Head of caudate nucleus (tissue), 42 donors: Measurements from ENCODE around the gene FBXW4.

ENCODE experiments used
- DNase-seq, 42 donors: peaks; one replicate each; pipeline versions ENCODE4 v3.0.0 to v3.0.0-alpha.2; 2020 to 2021; ENCODE audit warnings: mixed read lengths in 7 of 42
- intact Hi-C: fragments of 100-400 bp; cut with DNase I; formaldehyde crosslinking; loops from one replicate; pipeline ENCODE4 v1.15.0; 2022

FBXW4 gene, protein sequence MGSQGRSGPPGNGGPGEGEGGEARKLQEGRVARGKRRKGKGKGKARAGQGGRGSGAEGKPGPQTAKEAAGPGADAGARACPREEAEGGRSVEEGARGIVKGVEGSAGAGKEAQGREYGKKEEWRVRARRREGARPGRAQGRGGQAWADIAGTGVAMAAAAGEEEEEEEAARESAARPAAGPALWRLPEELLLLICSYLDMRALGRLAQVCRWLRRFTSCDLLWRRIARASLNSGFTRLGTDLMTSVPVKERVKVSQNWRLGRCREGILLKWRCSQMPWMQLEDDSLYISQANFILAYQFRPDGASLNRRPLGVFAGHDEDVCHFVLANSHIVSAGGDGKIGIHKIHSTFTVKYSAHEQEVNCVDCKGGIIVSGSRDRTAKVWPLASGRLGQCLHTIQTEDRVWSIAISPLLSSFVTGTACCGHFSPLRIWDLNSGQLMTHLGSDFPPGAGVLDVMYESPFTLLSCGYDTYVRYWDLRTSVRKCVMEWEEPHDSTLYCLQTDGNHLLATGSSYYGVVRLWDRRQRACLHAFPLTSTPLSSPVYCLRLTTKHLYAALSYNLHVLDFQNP

GRCh38 chr10:101694674-101695403 lies at the start of gene FBXW4:
FBXW4 (minus strand) TSS chr10:101695170; CDS start chr10:101695105, 65 bp downstream.
- intact Hi-C loops: loop anchor here (10.0 kb wide), 1 partner anchor 50 kb away; no protein-coding TSS in a partner anchor
- DNase-seq: peak in 41 of 42 donors; percentile 19 to 81 (median 66)

- intact Hi-C loops: no loop called here
- DNase-seq: no peak
These were observed 49.3 kb upstream of the FBXW4 start for GRCh38 chr10:101744267-101744666.

DNA sequence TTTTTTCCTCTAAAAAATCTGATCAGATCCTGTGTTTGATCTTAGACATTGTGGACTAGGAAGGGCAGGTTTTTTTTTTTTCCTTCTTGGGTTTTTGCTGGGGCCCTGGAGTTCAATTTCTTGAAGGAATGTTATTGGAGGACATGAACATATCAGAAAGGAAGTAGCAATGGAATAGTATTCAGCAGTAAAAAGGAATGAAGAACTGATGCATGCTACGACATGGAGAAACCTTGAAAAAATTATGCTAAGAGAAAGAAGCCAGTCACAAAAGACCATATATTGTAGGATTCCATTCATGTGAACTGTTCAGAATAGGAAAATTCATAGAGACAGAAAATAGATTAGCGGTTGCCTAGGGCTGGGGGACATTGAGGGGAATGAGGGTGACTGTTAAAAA lies 47.0 kb upstream of the FBXW4 start:
- no peak for DNase-seq
- intact Hi-C loops: no loop called here

DNA sequence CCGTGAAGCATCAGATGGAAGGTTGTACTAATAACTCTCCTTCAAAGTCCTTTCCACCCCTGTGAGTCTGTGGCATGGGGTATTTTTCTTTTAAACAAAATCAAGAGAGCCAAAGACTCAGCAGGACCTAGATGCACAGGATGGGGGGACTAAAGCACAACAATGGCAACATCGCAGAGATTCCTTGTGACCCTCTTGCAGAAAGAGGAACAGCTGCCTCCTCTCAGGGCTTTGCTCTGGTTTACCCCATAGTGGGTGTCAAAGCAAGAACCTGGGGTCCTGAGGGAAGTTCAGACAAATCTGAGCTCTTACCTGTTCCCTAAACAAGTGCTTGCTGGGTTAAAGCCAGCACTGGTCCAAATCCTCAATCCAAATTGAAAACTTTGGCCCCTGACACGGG lies 41.7 kb upstream of the FBXW4 start:
- intact Hi-C loops: no loop called here
- DNase-seq: no peak

DNA sequence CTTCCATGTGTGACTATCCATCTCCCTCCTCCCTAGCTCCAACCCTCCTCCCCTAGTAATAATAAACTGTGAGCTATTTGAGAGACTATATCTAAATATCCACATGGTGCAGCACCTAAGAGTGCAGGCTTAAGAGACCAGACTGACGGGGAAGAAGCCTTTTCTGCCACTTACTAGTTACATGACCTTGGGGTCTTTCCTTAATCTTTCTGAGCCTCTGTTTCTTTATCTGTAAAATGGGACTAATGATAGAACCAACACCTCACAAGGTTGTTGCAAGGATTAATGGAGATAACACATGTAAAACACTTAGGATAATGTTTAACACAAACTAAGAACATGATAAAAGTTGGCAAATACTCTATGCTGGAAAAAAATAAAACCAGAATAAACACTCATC lies 37.1 kb upstream of the FBXW4 start:
- no peak for DNase-seq
- intact Hi-C loops: no loop called here

GRCh38 chr10:101726115-101726387 lies 31.1 kb upstream of the FBXW4 start:
- intact Hi-C loops: no loop called here
- no peak for DNase-seq

- DNase-seq: no peak
- intact Hi-C loops: no loop called here
These were observed 30.5 kb upstream of the FBXW4 start for GRCh38 chr10:101725296-101726114.

GRCh38 chr10:101724446-101724845 lies 29.5 kb upstream of the FBXW4 start:
- intact Hi-C loops: no loop called here
- no peak for DNase-seq

DNA sequence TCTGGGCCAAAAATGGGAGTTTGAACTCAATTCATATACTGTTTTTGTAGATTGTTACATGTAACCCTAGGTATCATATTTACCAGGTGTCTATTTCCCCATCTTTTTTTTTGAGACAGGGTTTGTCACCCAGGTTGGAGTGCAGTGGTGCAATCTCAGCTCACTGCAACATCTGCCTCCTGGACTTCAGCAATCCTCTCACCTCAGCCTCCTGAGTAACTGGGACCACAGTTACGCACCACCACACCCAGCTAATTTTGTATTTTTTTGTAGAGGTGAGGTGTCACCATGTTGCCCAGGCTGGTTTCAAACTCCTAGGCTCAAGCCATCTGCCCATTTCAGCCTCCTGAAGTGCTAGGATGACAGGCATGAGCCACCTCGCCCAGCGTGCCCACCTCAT lies 28.2 kb upstream of the FBXW4 start:
- DNase-seq: no peak

GRCh38 chr10:101721806-101722205 lies 26.8 kb upstream of the FBXW4 start:
- no peak for DNase-seq
- intact Hi-C loops: no loop called here

More for the DNA sequence above, 28.2 kb upstream of the FBXW4 start:
- intact Hi-C loops: no loop called here

- intact Hi-C loops: no loop called here
- no peak for DNase-seq
These were observed 25.7 kb upstream of the FBXW4 start for GRCh38 chr10:101720606-101721230.

GRCh38 chr10:101718690-101719275 lies 23.8 kb upstream of the FBXW4 start:
- no peak for DNase-seq
- intact Hi-C loops: no loop called here

- no peak for DNase-seq
- intact Hi-C loops: no loop called here
These were observed 22.1 kb upstream of the FBXW4 start for GRCh38 chr10:101716891-101717659.

GRCh38 chr10:101712997-101713396 lies 18.0 kb upstream of the FBXW4 start:
- DNase-seq: no peak
- intact Hi-C loops: no loop called here

GRCh38 chr10:101710793-101711192 lies 15.8 kb upstream of the FBXW4 start:
- DNase-seq: no peak
- intact Hi-C loops: no loop called here

DNA sequence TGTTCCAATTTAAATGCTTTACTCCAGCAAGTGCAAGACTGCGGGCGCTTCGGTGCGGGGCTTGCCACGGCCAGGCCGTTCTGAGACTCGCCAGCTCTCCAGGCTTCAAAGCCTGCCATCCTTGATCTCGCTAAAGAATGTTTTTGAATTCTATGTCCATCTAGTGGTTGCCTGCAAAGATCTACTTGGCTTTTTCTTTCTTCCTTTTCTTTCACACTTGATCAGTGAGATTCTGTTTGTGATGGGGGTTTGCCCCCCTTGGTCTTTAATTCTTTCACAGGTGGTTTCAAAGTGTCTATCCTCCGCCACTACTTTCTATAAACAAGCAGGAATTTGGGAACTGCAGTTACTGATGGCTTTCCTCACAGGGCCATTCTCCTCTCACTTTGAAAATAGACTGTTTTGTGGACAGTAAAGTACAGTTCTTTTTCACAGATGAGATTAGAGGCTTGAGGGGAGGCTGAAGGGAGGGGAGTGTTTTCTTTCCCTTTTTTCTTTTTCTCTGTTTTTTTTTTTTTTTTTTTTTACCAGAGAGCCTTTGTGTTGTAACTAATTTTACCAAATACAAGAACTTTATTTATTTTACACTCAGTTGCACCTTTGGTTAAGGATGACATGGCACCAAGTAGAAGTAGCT lies 15.2 kb upstream of the FBXW4 start:
- DNase-seq: no peak
- intact Hi-C loops: no loop called here

GRCh38 chr10:101709359-101710058 lies 14.5 kb upstream of the FBXW4 start:
- intact Hi-C loops: no loop called here
- no peak for DNase-seq
